GF-D8 (cell line): ENCODE data around the gene CCDC91.

Experiments used
- DNase-seq: peaks from one replicate; lab custom pipeline; 2025; lab: John Stamatoyannopoulos, UW

Gene CCDC91

GRCh38 chr12:28190321-28191050, at the start of gene CCDC91:
Gene CCDC91, plus strand, starts transcription at chr12:28190456. Its CDS starts 66,760 bp downstream, at chr12:28257216.
- peak; percentile 67 for DNase-seq

GRCh38 chr12:28144059-28144458, 46.2 kb upstream of the CCDC91 start:
- no peak for DNase-seq

- DNase-seq, result no peak
Observed at GRCh38 chr12:28144532-28144931, 45.7 kb upstream of the CCDC91 start.

GRCh38 chr12:28145216-28145615, 45.0 kb upstream of the CCDC91 start:
- no peak for DNase-seq

GRCh38 chr12:28149279-28149678, 41.0 kb upstream of the CCDC91 start:
- no peak for DNase-seq

GRCh38 chr12:28156362-28156761, 33.9 kb upstream of the CCDC91 start:
- no peak for DNase-seq

GRCh38 chr12:28156804-28157203, 33.5 kb upstream of the CCDC91 start:
- no peak for DNase-seq

GRCh38 chr12:28158353-28158752, 31.9 kb upstream of the CCDC91 start:
- DNase-seq, result no peak

GRCh38 chr12:28159688-28160087, 30.6 kb upstream of the CCDC91 start:
- no peak for DNase-seq

GRCh38 chr12:28161697-28162096, 28.6 kb upstream of the CCDC91 start:
- DNase-seq, result no peak

- DNase-seq, result no peak
Observed at GRCh38 chr12:28162697-28163096, 27.6 kb upstream of the CCDC91 start.

GRCh38 chr12:28164644-28165275, 25.5 kb upstream of the CCDC91 start:
- DNase-seq, result no peak

GRCh38 chr12:28167981-28168485, 22.2 kb upstream of the CCDC91 start:
- DNase-seq, result no peak

GRCh38 chr12:28171356-28172060, 18.7 kb upstream of the CCDC91 start:
- DNase-seq, result no peak

- no peak for DNase-seq
Observed at GRCh38 chr12:28172434-28173030, 17.7 kb upstream of the CCDC91 start.

- no peak for DNase-seq
Observed at GRCh38 chr12:28173440-28173839, 16.8 kb upstream of the CCDC91 start.

GRCh38 chr12:28175098-28175589, 15.1 kb upstream of the CCDC91 start:
- no peak for DNase-seq

GRCh38 chr12:28176295-28176694, 14.0 kb upstream of the CCDC91 start:
- no peak for DNase-seq

- DNase-seq, result no peak
Observed at GRCh38 chr12:28177461-28177860, 12.8 kb upstream of the CCDC91 start.

GRCh38 chr12:28177905-28178304, 12.4 kb upstream of the CCDC91 start:
- no peak for DNase-seq

- no peak for DNase-seq
Observed at GRCh38 chr12:28178775-28179174, 11.5 kb upstream of the CCDC91 start.

GRCh38 chr12:28180786-28181185, 9.5 kb upstream of the CCDC91 start:
- DNase-seq, result no peak
